Nucleus accumbens (tissue), 56 donors: ENCODE results near the gene SORBS2.
"Not testable (repeated sequence)": the region's sequence is repeated elsewhere in the genome, so short reads cannot be mapped to it uniquely, and the experiment has no call there.

Source experiments
- DNase-seq, 56 donors: peaks; one replicate each; lab custom pipeline; 2025; lab: John Stamatoyannopoulos, UW

SORBS2 gene

DNA sequence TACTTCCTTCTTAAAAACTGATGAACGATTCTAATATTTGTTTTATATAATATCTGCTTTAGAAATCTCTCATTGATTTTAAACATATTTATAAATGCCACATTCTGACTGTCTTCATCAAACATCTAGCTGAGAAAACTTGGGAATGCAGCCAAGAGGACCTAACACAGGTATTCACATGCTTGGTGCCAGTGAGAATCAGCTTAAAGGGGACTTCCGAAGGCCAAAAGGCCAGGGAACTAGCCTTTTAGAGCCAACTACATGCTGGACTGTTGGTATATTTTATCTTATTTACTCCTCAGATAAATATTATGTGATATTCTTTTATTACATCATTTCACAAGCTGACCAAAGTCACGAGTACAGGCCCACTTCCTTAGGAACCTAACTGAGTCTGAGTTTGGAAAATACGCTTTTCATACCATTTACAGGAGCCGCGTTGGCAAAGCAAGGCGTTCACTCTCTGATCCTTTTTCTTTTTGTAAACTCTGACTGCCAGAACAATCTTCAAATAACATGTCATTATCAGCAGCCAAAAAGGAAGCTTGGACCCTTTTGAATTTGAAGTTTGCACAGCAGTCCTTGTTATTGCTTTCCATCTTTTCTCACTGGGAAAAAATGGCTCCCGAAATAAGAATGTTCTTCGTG, 235.6 kb downstream of the SORBS2 start:
- DNase-seq, result no peak

- no peak for DNase-seq
These were observed 238.3 kb downstream of the SORBS2 start for GRCh38 chr4:185573651-185574199.

- DNase-seq, result no peak
These were observed 241.3 kb downstream of the SORBS2 start for GRCh38 chr4:185570727-185571126.

DNA sequence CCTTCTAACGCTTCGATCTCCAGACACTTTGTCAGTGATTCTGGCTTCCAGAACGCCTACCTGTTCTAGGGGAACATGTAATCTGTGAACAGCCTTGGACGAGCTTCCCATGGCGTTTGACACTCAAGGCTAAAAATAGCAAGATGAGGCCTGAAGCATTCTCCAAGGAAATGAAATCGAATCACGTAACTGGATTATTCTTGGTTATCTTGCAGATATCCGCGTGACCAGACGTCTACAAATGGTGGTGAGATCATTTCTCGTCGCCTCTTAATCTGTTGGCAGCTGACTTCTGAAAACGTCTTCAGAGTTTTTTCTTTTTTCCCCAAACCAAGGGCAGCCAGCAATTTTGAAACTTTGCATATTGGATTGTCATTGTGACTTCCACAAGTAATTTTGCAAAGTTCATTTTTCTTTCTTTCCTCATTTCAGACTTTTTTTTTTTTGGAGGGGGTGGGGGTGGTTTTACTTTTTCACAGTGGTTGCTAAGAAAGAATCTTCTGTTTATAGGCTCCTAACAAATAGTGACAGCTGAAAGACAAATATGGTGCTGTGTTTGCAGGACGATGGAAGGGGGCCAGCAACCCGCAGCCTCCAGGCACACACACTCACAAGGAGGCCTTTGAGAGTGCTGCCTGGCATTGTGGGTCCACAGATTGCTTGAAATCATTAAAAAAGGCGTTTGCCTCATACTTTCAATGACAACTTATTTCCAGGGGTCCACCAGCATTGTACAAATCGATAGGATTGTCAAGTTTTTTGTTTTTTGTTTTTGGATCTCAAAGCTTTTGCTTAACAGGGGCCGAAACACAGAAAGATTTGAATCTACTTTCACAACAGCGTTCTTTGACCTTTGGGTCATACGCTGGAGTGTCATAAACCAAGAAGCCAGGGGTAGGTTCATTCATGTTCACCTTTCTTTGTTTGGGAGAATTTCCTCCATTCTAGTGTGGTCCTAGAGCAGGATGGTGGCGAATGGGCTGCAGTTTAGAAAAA, 244.3 kb downstream of the SORBS2 start:
- DNase-seq, result peak in 49 of 56 donors; percentile 4 to 79 (median 44)

- DNase-seq, result peak in 4 of 56 donors; percentile 8 to 51 (median 14)
These were observed 245.0 kb downstream of the SORBS2 start for GRCh38 chr4:185566972-185567371.

DNA sequence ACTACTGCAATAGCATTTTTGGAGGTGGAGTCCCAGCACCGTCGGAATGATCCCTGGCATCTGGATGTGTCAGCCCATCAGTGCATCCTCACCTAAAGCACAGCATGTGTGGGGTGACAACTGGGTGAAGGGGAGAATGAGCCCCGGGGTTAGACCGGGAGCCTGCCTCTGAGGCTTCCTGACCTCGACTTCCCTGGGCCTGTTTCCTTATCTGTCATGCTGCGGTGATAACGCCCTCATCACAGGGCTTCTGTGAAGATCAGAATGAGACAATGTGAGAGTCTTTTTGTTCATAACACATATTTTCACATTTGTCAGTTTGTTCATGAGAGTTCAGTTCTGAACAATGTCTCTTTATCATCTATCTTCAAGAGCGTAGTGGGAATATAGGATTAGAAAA, 245.6 kb downstream of the SORBS2 start:
- DNase-seq, result no peak

GRCh38 chr4:185565696-185566095, 246.3 kb downstream of the SORBS2 start:
- DNase-seq, result no peak

DNA sequence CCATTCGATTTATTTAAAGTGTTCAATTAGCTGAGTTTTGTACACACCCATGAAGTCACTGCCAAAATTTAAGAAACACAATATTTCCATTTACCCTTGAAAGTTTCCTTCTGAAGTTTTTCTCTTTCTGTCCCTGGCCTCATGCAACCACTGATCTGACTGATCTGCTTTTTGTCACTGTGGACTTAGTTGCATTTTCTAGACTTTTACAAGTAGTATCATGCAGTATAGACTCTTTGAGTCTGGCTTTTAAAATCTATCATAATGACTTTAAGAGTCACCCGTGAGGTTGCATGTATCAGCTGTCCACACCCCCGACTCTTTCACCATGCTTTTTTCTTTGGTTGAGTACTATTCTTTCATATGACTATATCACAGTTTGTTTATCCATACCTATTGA, 247.6 kb downstream of the SORBS2 start:
- DNase-seq, result no peak

DNA sequence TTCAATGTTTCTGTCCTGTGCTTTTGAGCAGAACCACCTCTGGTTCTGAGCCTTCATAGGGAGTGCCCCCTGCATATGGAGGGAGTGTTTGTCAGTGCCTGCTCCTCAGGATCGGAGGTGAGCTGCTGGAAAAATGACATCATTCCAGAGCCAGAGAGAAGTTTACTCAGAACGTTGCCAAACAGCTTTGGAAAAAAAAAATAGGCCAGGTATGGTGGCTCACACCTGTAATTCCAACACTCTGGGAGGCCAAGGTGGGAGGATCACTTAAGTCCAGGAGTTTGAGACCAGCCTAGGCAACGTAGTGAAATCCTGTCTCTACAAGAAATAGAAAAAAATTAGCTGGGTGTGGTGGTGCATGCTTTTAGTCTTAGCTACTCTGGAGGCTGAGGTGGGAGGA, 249.5 kb downstream of the SORBS2 start:
- DNase-seq, result no peak

- DNase-seq, result no peak
These were observed 251.7 kb downstream of the SORBS2 start for GRCh38 chr4:185560316-185560715.

- DNase-seq, result peak in 20 of 56 donors; percentile 4 to 61 (median 26)
These were observed 252.1 kb downstream of the SORBS2 start for GRCh38 chr4:185559915-185560281.

- not testable (repeated sequence) for DNase-seq
These were observed 252.6 kb downstream of the SORBS2 start for GRCh38 chr4:185559251-185559914.

GRCh38 chr4:185554365-185555126, 257.4 kb downstream of the SORBS2 start:
- no peak for DNase-seq

DNA sequence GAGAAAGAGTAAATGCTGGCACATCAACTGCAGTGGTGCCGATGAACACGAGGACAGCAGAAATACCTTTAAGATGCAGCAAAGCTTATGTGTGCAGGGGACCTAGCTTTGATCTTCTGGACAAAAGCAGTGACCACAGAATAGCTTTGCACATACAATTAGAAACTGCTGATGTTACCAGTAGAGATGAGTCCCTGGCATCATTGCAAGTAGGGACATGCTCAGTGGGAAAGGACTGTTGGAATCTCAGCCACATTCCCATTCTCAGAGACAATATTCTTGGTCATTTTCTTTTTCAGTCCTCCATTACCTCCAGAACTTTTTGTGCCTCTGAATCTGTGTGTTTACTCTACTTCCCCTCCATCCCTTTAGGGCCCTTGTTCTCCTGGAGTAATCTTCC, 259.7 kb downstream of the SORBS2 start:
- no peak for DNase-seq

DNA sequence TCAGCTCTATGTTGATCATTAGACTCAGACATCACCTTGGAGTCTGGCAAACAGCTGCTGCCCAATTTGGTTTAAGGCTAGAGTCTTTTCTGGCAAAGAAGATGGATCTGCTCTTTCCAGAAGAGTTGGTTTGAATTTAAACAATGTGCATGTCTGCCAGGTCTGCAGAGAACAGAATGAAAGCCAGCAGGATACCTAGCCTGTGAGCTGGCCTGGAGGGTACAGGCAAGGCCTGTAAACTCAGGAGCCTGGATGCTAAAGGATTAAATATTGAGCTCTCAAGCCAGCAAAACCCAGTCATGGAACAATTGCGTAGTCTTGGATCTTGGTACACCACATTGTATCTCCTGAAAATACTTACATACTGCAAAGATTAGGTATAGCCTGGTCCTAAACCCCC, 261.1 kb downstream of the SORBS2 start:
- no peak for DNase-seq

GRCh38 chr4:185549095-185549639, 262.8 kb downstream of the SORBS2 start:
- DNase-seq, result no peak

- DNase-seq, result no peak
These were observed 263.4 kb downstream of the SORBS2 start for GRCh38 chr4:185548587-185548986.

DNA sequence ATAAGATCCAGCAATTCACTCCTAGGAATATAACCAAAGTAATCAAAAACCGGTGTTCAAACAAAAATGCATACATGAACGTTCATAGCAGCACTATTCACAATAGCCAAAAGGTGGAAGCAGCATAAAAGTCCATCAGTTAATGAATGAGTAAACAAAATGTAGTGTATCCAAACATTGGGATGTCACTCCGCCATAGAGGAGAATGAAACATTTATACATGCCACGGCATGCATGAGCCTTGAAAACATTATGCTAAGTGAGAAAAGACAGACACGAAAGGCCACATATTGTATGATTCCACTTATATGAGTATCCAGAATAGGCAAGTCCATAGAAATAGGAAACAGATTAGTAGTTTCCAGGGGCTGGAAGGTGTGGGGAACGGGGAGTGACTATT, 265.7 kb downstream of the SORBS2 start:
- DNase-seq, result no peak

DNA sequence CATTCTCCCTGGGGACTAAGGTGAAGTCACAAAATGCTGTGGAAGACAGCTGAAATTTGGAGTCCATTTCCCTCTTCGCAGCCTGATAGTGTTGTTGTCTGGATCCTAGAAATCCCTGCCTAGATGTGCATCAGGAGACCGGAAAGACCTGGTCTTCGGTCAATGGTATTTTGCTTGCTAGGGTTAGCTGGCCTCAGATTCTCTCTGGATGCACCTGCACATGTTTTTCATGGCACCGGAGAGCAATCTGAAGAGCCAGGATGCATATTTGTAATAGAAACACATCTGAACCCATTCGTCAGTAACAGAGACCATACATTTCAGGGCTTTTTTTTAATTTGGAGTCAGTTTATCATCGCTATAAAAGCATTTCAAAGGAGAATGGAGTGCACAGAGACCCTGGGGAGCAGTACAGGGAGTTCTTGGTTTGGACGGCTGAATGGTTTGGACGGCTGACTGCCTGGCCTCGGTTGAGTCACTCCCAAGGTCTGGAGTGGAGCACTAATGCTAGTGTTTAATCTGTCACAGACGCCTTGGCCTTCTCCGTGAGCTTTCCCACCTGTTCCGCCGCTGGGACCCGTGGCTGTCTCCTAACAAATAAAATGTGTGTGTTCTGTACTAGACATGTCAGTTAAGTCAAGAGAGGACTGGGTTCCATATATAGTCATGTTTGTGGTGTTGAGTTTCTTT, 269.2 kb downstream of the SORBS2 start:
- no peak for DNase-seq
